Caco-2 (cell line): ENCODE measurements around the gene BRINP2. TPM values are rescaled to one million over a fixed set of nuclear protein-coding genes. Genes with fewer than 3 reads are reported as not detected.
"Not testable (repeated sequence)": the region's sequence is repeated elsewhere in the genome, so short reads cannot be mapped to it uniquely, and the experiment has no call there.

Source experiments
- BruUV-seq: library from RNA; stranded (reverse); fragments of 400-500 nt; replicated peaks from 2 replicates; lab custom pipeline; 2021; lab: Mats Ljungman, UMichigan
- CTCF ChIA-PET: fragments of 300-600 bp; sonication (Branson Sonifier 250); formaldehyde crosslinking; loops from one replicate; lab custom pipeline; 2022; ENCODE audit warnings: antibody characterized with exemption; lab: Charles Lee
- POLR2A ChIA-PET: fragments of 300-600 bp; sonication (Branson Sonifier 250); formaldehyde crosslinking; loops from one replicate; lab custom pipeline; 2022; ENCODE audit warnings: antibody characterized with exemption; lab: Charles Lee
- DNase-seq, 2 experiments: peaks; one replicate each; pipeline versions ENCODE4 v3.0.0 to v3.0.0-alpha.2; 2020 to 2022
- H3K27me3 ChIP-seq: replicated peaks from 2 replicates; pipeline ENCODE4 v1.6.0; 2011; ENCODE audit warnings: low read length; ENCODE audit not compliant: control insufficient read depth, insufficient read depth
- H3K36me3 ChIP-seq: 2 replicates; pipeline ENCODE4 v1.5.1; 2011; ENCODE audit warnings: low read length; ENCODE audit not compliant: control insufficient read depth, insufficient read depth
- H3K4me1 ChIP-seq: fragments of 250-450 bp; sonication (Bioruptor Pico); 2 replicates; pipeline ENCODE4 v1.5.1; 2020; ENCODE audit warnings: mild to moderate bottlenecking
- H3K4me3 ChIP-seq: 2 replicates; pipeline ENCODE4 v1.5.1; 2011; ENCODE audit warnings: low read depth, mild to moderate bottlenecking, control low read depth, low read length
- H3K9me3 ChIP-seq: fragments of 250-450 bp; sonication (Bioruptor Pico); 2 replicates; pipeline ENCODE4 v1.5.1; 2020; ENCODE audit warnings: mild to moderate bottlenecking, moderate library complexity
- H3K27ac Mint-ChIP-seq: one replicate; pipeline ENCODE4 v1.8.0; 2022; ENCODE audit warnings: mixed read lengths; ENCODE audit not compliant: unreplicated experiment
- H3K27me3 Mint-ChIP-seq: one replicate; pipeline ENCODE4 v1.8.0; 2022; ENCODE audit warnings: mixed read lengths; ENCODE audit not compliant: insufficient read depth, unreplicated experiment
- H3K36me3 Mint-ChIP-seq: one replicate; pipeline ENCODE4 v1.8.0; 2022; ENCODE audit warnings: mild to moderate bottlenecking, mixed read lengths; ENCODE audit not compliant: insufficient read depth, unreplicated experiment
- H3K4me1 Mint-ChIP-seq: one replicate; pipeline ENCODE4 v1.8.0; 2022; ENCODE audit warnings: low read depth, mixed read lengths; ENCODE audit not compliant: unreplicated experiment
- H3K4me3 Mint-ChIP-seq: one replicate; pipeline ENCODE4 v1.8.0; 2022; ENCODE audit warnings: mild to moderate bottlenecking, moderate library complexity, mixed read lengths; ENCODE audit not compliant: unreplicated experiment
- H3K9me3 Mint-ChIP-seq: one replicate; pipeline ENCODE4 v1.8.0; 2022; ENCODE audit warnings: mixed read lengths; ENCODE audit not compliant: unreplicated experiment
- intact Hi-C: fragments of 100-400 bp; cut with micrococcal nuclease; formaldehyde crosslinking; loops from one replicate; pipeline ENCODE4 v1.10.0; 2022; ENCODE audit not compliant: unreplicated experiment
- total RNA-seq: library from RNA; stranded (reverse); gene quantifications from 2 replicates; pipeline ENCODE4 v1.2.3, GENCODE V29; 2022
- TF ChIP-seq, protein P1 (sequence below), 2 experiments: fragments of 200-600 bp in 1 of 2; IDR thresholded peaks; 1 replicate in 1 of 2; 2 replicates in 1 of 2; pipeline versions ENCODE4 v1.5.1 to v1.8.0; 2011 to 2022; ENCODE audit warnings: antibody characterized with exemption in 1 of 2, control low read depth in 1 of 2, inconsistent platforms in 1 of 2, low read depth in 1 of 2, low read length in 1 of 2, mild to moderate bottlenecking in 1 of 2, moderate library complexity in 1 of 2; ENCODE audit not compliant: insufficient read depth in 1 of 2, severe bottlenecking in 1 of 2, unreplicated experiment in 1 of 2

The BRINP2 gene
- total RNA-seq, 1 experiment from 2014 or later = not detected

DNA sequence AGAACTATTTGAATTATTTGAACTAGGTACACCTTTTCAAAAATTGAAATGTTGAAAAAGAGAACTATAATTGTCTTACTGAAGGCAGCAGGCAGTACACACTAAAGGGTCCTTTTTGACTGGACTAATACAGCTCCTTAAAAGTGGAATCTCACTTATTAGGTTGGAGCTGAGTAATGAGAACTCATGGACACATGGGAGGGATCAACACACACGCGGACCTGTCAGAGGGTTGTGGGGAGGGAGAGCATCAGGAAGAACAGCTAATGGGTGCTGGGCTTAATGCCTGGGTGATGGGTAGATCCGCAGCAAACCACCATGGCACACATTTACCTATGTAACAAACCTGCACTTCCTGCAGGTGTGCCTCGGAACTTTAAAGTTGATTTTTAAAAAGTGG lies 145.0 kb downstream of the BRINP2 start:
- TF ChIP-seq, protein P1, sequence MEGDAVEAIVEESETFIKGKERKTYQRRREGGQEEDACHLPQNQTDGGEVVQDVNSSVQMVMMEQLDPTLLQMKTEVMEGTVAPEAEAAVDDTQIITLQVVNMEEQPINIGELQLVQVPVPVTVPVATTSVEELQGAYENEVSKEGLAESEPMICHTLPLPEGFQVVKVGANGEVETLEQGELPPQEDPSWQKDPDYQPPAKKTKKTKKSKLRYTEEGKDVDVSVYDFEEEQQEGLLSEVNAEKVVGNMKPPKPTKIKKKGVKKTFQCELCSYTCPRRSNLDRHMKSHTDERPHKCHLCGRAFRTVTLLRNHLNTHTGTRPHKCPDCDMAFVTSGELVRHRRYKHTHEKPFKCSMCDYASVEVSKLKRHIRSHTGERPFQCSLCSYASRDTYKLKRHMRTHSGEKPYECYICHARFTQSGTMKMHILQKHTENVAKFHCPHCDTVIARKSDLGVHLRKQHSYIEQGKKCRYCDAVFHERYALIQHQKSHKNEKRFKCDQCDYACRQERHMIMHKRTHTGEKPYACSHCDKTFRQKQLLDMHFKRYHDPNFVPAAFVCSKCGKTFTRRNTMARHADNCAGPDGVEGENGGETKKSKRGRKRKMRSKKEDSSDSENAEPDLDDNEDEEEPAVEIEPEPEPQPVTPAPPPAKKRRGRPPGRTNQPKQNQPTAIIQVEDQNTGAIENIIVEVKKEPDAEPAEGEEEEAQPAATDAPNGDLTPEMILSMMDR (IDR thresholded peaks at IDR 0.05; ENCODE audit: insufficient read depth in 1 of 2, low read depth in 1 of 2, low read length in 1 of 2, severe bottlenecking in 1 of 2, unreplicated experiment in 1 of 2) = no peak
- Mint-ChIP-seq H3K9me3 (no peaks in the 10 kb centered on the region), H3K36me3 (no peaks in the 10 kb centered on the region), H3K4me3 (no peak overlapping the region), H3K27ac (no peak overlapping the region), H3K4me1 (no peaks in the 10 kb centered on the region), H3K27me3 (peaks cover 12% of the 10 kb centered on the region)
- intact Hi-C loops = no loop called here
- Histone ChIP-seq H3K4me1 (no peaks in the 10 kb centered on the region), H3K27me3 (no peaks in the 10 kb centered on the region; the same call in 1 of the 2 replicates), H3K36me3 (no peaks in the 10 kb centered on the region), H3K4me3 (no peak overlapping the region), H3K9me3 (peaks cover 3% of the 10 kb centered on the region; the same call in 1 of the 2 replicates)
- no peak for DNase-seq
- no TSS peak for BruUV-seq
- CTCF ChIA-PET = no interaction called here
- POLR2A ChIA-PET = no interaction called here

DNA sequence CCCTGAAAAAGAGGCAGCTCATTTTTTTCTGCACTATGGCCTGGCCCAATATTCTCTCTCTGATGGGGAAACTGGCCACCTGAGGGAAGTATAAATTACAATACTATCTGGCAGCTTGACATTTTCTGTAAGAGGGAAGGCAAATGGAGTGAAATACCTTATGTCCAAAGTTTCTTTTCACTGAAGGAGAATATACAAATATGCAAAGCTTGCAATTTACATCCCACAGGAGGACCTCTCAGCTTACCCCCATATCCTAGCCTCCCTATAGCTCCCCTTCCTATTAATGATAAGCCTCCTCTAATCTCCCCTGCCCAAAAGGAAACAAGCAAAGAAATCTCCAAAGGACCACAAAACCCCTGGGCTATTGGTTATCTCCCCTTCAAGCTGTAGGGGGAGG lies 150.7 kb downstream of the BRINP2 start:
- BruUV-seq, H3K36me3 Mint-ChIP-seq, H3K36me3 ChIP-seq, H3K4me1 ChIP-seq, intact Hi-C loops, CTCF ChIA-PET, H3K4me1 Mint-ChIP-seq, POLR2A ChIA-PET, H3K4me3 ChIP-seq, H3K4me3 Mint-ChIP-seq, H3K27me3 Mint-ChIP-seq, H3K9me3 Mint-ChIP-seq, H3K9me3 ChIP-seq, H3K27me3 ChIP-seq, H3K27ac Mint-ChIP-seq, DNase-seq: not testable (repeated sequence)

DNA sequence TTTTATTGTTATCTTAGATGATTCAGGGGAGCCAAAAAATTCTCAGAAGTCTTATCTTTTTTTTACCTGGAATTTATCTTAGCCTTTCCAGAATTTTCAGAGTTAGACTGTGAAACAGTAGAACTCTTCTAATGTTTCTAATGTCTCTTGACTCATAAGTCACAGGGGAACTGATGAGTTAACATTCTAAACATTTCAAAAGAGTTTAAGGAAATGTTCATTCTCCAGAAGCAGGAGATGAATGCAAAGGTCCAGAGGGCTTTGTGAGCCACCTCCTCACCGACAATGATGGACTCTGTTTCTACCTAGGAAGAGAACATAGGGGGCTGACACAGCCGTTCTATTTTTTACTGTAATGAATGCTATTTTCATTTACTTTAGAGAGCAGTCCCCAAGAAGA lies 157.5 kb downstream of the BRINP2 start:
- Histone ChIP-seq H3K36me3 (no peaks in the 10 kb centered on the region), H3K4me1 (no peaks in the 10 kb centered on the region), H3K4me3 (no peak overlapping the region), H3K9me3 (no peaks in the 10 kb centered on the region), H3K27me3 (no peaks in the 10 kb centered on the region)
- Mint-ChIP-seq H3K9me3 (no peaks in the 10 kb centered on the region), H3K4me1 (no peaks in the 10 kb centered on the region), H3K36me3 (no peaks in the 10 kb centered on the region), H3K27ac (no peak overlapping the region), H3K4me3 (no peak overlapping the region), H3K27me3 (no peaks in the 10 kb centered on the region)
- TF ChIP-seq, protein P1 (IDR thresholded peaks at IDR 0.05; ENCODE audit: insufficient read depth in 1 of 2, low read depth in 1 of 2, low read length in 1 of 2, severe bottlenecking in 1 of 2, unreplicated experiment in 1 of 2) = no peak
- CTCF ChIA-PET = no interaction called here
- BruUV-seq = no TSS peak
- POLR2A ChIA-PET = no interaction called here
- intact Hi-C loops = no loop called here
- no peak for DNase-seq

DNA sequence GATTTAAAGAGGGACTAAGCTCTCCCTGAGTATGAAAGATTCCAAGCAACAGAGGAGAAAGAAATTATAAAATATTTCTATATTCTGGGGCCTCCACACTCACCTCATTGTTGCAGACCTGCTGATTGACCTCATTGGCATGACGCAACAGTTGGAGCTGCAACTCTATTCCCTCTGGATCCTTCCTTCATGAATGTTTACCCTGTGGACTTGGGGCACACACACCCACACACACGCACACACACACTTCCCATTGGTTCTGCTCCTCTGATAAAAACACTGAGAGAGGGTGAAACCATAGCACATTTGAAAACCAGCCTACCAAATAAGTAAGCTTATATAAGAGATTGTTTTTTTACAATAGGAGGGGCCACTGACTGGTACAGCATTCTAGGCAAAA lies 159.1 kb downstream of the BRINP2 start:
- no peak for DNase-seq
- CTCF ChIA-PET = no interaction called here
- TF ChIP-seq, protein P1 (IDR thresholded peaks at IDR 0.05; ENCODE audit: insufficient read depth in 1 of 2, low read depth in 1 of 2, low read length in 1 of 2, severe bottlenecking in 1 of 2, unreplicated experiment in 1 of 2) = no peak
- intact Hi-C loops = no loop called here
- Mint-ChIP-seq H3K36me3 (no peaks in the 10 kb centered on the region), H3K9me3 (no peaks in the 10 kb centered on the region), H3K27ac (no peak overlapping the region), H3K4me1 (no peaks in the 10 kb centered on the region), H3K4me3 (no peak overlapping the region), H3K27me3 (no peaks in the 10 kb centered on the region)
- no peaks in the 10 kb centered on the region for H3K36me3 ChIP-seq
- H3K9me3 ChIP-seq = no peaks in the 10 kb centered on the region
- no peaks in the 10 kb centered on the region for H3K4me1 ChIP-seq
- POLR2A ChIA-PET = no interaction called here
- H3K27me3 ChIP-seq = no peaks in the 10 kb centered on the region
- BruUV-seq = no TSS peak
- no peak overlapping the region for H3K4me3 ChIP-seq
